ENCODE results near the gene MRAP.
"Not testable (repeated sequence)": the region's sequence is repeated elsewhere in the genome, so short reads cannot be mapped to it uniquely, and the experiment has no call there.

Gene MRAP

GRCh38 chr21:32301596-32301995 is 2.9 kb downstream of the MRAP start:
- no peak for DNase-seq

- no peak for DNase-seq
These were observed 3.9 kb downstream of the MRAP start for GRCh38 chr21:32302560-32302959.

- no peak for DNase-seq
These were observed 4.7 kb downstream of the MRAP start for GRCh38 chr21:32303385-32303784.

GRCh38 chr21:32304998-32305397 is 6.3 kb downstream of the MRAP start:
- no peak for DNase-seq

GRCh38 chr21:32306021-32306780 is 7.5 kb downstream of the MRAP start:
- no peak for DNase-seq

GRCh38 chr21:32307706-32308105 is 9.1 kb downstream of the MRAP start:
- DNase-seq, result no peak

- DNase-seq, result no peak
These were observed 10.0 kb downstream of the MRAP start for GRCh38 chr21:32308696-32309095.

- DNase-seq, result no peak
These were observed 11.3 kb downstream of the MRAP start for GRCh38 chr21:32309906-32310460.

- DNase-seq, result not testable (repeated sequence)
These were observed 12.3 kb downstream of the MRAP start for GRCh38 chr21:32310976-32311375.

- no peak for DNase-seq
These were observed 13.0 kb downstream of the MRAP start for GRCh38 chr21:32311621-32312020.

- DNase-seq, result no peak
These were observed 13.7 kb downstream of the MRAP start for GRCh38 chr21:32312326-32312725.

GRCh38 chr21:32312976-32313375 is 14.3 kb downstream of the MRAP start:
- no peak for DNase-seq

GRCh38 chr21:32314806-32315205 is 16.2 kb downstream of the MRAP start:
- DNase-seq, result no peak

GRCh38 chr21:32315511-32316281 is 17.0 kb downstream of the MRAP start:
- no peak for DNase-seq

GRCh38 chr21:32316361-32317215 is 17.9 kb downstream of the MRAP start:
- DNase-seq, result no peak

- DNase-seq, result no peak
These were observed 19.1 kb downstream of the MRAP start for GRCh38 chr21:32317726-32318125.

- DNase-seq, result no peak
These were observed 20.4 kb downstream of the MRAP start for GRCh38 chr21:32319012-32319411.

- DNase-seq, result no peak
These were observed 21.4 kb downstream of the MRAP start for GRCh38 chr21:32320059-32320458.

GRCh38 chr21:32320726-32321125 is 22.1 kb downstream of the MRAP start:
- no peak for DNase-seq

GRCh38 chr21:32321480-32321879 is 22.8 kb downstream of the MRAP start:
- no peak for DNase-seq

- no peak for DNase-seq
These were observed 23.4 kb downstream of the MRAP start for GRCh38 chr21:32322103-32322502.

GRCh38 chr21:32322676-32323075 is 24.0 kb downstream of the MRAP start:
- DNase-seq, result no peak

- DNase-seq, result no peak
These were observed 27.1 kb downstream of the MRAP start for GRCh38 chr21:32325706-32326105.
